Cerebellar cortex (tissue), 1 donor: ENCODE measurements around the gene ENO2.
A peak's percentile ranks its signal among the peaks of the same experiment; 100 is the strongest.

Experiments used
- DNase-seq: peaks from one replicate; pipeline ENCODE4 v3.0.0-alpha.2; 2015; ENCODE audit warnings: low spot score

ENO2 gene

DNA sequence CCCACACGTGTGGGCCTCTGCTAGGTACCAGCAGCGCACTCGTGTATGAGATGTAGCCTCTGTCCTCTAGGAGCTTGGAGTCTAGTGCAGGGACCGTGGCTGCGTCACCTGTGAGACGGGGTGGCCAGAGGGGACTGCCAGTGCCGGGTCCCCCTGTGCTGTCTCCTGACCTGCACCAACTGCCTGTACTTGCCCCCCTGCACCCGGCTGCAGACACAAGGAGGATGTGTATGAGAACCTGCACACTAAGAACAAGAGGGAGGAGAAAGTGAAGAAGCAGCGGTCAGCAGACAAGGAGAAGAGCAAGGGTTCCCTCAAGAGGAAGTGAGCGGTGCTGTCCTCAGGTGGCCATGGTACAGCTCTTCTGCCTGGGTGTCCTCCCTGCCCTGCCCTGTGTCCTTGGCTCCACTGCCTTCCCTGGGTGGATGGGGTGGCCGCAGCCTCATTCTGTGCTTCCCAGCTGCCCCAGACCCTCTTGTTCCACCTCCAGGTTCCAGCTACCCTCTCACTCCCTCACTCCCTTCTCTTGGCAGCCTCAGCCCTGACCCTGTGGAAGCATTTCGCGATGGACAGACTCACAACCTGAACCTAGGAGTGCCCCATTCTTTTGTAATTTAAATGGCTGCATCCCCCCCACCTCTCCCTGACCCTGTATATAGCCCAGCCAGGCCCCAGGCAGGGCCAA, 46.4 kb downstream of the ENO2 start:
- no peak for DNase-seq

DNA sequence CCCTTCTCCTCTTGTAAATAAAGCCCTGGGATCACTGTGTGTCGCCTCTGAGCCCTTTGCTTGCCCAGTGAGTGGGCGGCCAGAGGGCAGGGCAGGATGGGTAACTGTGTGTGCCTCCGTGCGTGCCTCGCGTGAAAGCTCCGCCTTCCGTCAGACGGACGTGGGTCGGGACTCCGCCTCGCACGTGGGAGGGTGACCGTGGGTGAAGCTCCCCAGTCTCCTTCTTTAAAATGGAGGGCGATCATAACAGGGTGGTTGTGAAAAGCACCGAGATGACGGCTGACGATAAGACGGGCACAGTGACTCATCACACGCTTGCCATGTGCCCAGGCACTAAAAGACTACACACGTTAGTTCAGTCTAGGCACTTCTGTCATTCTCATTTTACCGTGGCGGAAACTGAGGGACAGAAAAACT, 46.9 kb downstream of the ENO2 start:
- DNase-seq, result no peak

DNA sequence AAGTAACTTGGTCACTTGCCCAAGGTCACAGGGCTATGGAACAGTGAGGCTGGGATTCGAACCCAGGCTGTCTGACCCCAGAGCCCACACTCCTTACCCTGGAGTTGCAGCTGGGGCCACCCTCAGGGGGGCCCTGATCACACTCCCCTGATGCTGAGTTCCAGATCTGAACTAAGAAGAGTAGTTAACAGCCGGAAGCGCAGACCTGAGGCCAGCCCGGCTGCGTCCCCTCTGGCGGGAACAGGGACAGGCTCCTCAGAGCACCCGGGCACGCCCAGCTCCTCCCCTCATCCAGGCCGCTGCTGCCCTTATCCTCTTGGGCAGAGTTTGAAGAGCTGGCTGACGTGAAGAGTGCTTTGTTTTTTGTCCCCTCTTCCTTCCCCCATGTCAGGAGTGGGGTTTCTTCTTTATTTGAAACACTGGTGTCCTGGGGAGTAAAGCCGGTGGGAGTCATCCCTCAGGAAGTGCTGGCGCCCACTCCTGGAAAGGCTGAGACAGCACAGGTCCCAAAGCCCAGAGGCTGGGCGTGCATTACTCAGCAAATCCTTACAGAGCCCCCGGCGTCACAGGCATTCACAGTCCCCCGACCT, 47.4 kb downstream of the ENO2 start:
- peak; percentile 60 for DNase-seq

DNA sequence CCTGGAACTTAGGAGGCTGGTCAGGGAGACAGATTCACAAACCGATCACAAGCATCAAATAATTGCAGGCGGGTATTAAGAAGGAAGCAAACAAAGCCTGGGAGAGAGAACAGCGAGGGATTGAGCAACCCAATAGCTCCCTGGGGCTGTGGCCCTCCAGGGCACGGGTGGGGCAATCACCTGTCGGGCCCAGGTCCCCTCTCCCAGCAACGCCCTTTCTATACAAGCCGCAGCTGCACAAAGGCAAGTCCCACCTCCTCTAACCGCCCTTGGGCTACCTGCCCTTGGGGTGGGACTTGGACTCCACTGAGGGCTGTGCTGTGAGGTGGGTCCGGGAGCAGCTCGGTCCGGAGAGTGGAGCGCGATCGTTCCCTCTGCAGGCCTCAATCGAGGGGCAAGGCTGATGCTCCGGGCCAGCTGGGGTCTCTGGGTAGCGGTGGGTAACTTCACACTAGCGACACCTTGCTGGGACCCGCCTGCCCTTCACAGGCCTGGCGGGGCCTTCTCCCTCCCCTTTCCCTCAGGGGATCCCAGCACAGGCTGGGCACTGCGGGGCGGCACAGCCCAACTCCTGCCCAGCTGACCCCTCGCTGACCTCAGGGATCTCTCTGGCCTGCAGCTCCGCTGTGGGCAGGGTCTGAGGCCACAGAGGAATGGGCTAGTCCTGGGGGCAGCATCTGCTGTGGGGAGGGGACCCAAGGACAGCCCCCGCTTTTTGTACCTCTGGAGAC, 48.1 kb downstream of the ENO2 start:
- DNase-seq, result no peak

DNA sequence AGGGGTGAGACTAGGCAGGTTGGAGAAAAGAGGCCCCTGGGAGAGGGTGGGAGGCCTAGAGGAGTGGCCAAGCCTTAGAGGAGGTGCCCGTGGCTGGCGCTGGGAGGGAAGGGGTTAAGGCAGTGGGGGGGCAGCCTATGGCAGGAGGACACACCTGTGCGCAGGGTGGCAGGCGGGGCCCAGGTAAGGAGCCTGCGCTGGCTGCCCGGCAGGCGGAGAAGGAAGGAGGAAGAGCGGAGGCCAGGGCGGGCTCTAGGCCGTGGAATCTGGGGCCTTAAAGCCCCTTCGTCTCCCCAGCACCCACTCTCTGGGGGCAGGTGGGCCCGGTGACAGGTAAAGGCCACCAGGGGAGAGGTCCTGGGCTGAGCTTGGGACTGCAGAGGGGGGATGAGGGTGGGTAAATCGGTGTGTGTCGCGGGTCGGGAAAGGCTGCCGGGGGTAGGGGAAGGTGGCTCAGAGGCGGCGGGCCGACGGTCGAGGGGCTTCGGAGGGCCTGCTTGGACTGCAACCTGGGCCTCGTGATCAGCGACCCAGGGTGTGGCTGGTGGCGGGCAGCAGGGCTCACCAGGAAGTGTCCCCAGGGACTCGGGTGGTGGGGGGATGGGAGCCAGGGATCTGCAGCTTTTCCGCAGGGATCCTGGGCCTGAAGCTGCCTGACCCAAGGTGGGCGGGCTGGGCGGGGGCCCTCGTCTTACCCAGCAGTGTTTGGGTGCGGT, 48.8 kb downstream of the ENO2 start:
- DNase-seq, result no peak

DNA sequence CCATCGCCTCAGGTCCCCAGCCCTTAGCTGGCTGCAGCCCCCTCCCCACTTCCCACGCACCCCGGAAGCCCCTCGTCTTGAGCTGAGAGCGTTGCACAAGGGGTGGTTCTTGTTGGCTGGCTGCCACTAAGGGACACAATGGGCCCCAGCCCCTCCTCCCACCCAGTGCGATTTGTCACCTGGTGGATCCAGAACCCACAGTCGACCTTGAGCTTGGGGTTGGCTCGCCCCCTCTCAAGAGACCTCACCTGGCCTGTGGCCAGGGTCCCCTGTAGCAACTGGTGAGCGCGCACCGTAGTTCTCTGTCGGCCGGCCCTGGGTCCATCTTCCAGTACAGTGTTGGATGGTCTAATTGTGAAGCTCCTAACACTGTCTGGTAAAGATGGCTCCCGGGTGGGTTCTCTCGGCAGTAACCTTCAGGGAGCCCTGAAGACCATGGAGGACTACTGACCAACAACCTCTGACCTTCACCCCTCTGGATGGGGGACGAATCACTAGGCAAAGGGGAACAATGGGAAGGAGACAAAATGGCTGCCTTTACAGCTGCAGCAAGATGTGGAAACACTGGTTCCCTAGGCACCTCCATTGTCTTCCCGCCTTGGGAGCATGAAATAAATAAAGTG, 49.5 kb downstream of the ENO2 start:
- no peak for DNase-seq

DNA sequence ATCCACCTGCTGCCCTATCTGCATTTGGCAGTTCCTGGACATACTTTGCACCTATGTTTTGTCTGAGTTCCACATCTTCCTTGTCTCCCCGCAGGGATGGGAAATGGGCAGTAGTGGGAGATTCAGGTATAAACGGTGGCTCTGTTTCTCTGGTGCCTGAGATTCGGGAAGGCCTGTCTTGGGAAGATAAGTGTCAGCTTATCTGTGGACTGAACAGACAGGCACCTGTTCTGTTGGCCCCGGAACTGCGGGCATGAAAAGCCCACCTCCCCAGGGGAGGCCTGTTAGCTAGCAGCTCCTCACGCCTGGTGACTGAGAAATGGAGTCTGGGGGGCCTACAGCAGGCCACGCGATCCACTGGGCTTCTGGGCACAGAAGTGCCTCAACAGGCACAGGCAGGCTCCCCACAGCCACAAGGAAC, 50.2 kb downstream of the ENO2 start:
- DNase-seq, result no peak

DNA sequence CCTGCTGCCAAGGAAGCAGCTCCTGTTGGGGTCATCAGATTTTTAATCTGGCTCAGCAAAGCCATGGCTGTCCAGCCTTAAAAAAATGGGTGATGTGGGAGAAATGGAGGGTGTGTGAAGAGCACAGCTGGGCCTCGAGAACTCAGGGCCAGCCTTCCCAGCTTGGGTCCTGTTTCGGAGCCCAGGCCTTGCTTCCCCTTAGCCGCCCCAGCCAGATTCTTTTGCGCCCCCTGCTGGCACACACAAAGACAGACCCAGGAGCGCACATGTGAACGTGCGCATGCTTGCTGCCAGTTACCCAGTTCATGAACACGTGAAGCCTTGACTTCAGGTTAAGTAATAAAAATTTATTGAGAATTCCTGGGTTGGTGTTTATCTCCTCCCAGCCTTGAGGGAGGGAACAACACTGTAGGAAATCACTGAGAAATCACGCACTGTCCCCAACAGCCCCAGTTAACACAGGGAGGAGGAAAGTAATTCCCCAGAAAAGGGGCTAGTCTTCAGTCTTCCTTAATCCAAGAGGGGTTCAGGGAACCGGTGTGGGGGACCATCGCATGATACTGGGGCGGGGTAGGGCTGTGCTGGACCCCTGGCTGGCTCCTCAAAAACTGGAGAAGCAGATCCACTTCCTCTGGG, 50.8 kb downstream of the ENO2 start:
- DNase-seq, result peak; percentile 89

DNA sequence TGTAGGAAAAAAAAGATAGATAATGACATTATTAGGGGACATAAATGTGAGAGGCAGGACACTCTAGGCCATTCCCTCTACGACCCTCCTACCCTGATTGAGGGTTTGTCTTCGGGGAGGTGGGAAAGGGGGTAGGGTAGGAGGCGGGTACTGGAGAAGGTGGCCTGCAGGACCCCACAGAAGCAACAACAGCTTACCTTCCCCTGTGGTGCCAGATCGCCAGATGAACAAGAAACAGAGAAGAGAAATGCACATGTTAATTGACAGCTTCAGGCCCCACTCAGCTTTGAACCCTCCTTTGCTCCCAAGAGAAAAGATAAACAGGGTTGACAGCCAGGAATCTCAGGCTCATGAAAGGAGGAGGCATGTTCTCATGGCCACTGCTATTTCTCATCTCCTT, 51.3 kb downstream of the ENO2 start:
- no peak for DNase-seq

DNA sequence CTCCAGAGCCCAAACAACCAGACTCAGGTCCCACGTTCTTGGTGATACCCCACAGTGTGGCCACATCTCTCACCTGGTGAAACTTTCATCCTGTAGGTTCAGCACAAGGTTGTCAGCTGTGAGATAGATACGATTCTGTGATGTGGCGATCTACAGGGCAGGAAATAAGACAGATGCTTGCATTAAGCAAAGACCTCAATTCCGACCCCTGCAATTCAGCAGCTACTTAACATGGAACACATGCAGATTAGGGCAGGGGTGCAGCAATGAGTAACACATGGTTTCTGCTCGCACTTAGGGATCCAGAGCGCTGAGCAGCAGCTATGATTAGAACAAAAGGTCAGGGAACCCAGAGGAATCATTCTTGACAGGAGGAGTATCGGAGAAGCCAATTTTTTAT, 52.0 kb downstream of the ENO2 start:
- no peak for DNase-seq

DNA sequence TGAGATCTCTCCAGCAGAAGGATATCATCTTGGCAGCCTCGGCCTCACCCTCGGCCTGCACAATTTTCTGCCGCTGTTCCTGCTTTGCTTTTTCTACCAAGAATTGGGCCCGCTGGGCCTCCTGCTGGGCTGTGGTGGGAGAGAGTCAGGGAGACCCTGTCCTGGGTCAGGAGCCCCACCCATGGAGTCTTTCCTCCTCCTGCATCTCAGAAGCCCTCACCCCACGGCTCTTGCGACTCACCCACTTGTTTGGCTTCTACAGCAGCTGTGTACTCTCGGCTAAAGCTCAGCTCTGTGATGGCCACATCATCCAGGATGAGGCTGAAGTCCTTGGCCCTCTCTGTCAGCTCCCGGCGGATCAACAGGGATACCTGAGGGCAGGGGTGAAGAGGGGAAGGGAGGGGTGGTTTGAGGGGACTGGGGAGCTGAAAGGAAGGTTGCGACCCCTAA, 53.3 kb downstream of the ENO2 start:
- no peak for DNase-seq

DNA sequence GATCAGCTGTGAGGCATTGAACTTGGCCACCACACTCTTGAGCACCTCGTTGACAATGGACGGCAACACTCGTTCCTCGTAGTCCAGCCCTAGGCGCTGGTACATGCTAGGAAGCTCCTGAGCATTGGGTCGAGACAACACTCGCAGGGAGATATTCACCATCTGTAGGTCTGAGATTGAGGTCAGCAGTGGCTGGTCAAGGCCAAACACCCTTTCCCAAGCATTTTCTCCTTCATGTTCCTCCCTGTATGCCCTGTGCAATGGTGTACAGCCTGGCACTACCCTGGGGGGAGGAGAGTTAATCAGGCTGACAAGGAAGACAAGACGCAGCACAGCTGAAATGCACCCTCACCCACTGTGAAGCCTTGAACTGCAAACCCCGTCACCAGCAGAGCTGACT, 54.0 kb downstream of the ENO2 start:
- DNase-seq, result no peak

DNA sequence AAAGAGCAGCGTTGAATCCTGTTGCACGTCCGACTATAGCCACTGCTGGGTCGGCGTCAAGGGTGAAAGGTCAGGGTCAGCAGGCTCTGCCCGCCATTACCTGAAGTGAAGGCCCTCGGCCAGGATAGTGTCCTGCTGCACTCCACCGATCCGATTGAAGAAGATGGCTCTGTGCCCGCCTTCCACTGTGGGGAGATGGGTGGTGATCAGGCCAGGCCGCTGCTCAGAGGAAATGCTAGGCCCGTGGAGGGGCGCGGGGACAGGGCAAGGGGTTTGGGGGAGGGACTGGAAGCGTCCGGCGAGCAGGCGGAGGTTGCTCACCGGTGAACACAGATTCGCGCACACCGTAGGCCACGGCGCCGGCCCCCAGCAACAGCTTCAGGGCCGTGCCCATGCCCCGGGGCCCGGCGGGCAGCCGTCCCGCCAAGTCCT, 55.7 kb downstream of the ENO2 start:
- DNase-seq, result no peak
